Astrocyte of the spinal cord (primary cell): Measurements from ENCODE around the gene ACSM6.
"Not testable (repeated sequence)": the region's sequence is repeated elsewhere in the genome, so short reads cannot be mapped to it uniquely, and the experiment has no call there.

Experiments
- DNase-seq: peaks from one replicate; pipeline ENCODE4 v3.0.0; 2011; ENCODE audit warnings: low read depth, low spot score
- H3K4me3 ChIP-seq: 2 replicates; pipeline ENCODE4 v1.5.1; 2011; ENCODE audit warnings: low read depth, mild to moderate bottlenecking, low read length, moderate library complexity
- in situ Hi-C: cut with HindIII; loops from 2 replicates; pipeline ENCODE4 v1.10.0; 2017; ENCODE audit warnings: low sequenced_read_pairs
- TF ChIP-seq, protein P1 (sequence below): IDR thresholded peaks from 2 replicates; pipeline ENCODE4 v1.5.1; 2012; ENCODE audit warnings: low read depth, mild to moderate bottlenecking, low read length, inconsistent platforms

The ACSM6 gene

DNA sequence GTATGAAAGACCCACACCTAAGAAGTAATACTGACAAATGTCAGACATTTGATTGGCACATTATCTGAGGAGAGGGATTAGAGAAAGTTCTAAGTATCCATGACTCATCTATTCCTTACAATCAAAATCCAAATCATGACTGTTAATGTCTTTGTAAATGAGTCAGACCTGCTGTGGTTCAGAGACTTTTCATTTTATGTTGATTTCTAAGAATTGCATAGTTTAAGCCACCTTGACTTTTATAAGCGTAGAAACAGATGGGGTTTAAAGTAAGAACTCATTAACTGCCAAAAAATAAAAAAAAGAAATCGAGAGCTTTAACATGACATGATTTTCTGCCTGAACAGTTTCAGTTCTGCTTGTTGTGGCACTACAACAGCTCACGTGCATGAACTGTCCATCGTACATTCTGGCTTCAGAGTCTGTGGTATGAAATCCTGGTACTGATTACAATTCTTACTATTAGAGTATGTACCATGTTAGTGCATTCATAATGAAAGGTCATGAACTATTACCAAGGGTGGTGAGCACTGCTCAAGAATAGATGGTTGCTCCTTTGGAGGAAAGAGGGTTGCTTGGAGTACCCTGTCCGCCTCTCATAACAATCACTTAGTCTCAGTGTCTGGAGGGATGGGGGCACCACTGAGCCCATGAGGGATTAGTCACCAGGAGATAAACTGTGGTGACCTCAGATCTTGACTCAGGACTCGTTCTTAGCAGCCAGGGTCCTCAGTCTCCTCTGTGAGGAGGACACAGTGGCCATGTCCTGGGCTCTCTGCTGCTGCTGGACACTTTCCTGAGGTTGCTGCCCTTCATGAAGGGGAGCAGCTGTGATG lies 42.2 kb downstream of the ACSM6 start:
- TF ChIP-seq, protein P1, sequence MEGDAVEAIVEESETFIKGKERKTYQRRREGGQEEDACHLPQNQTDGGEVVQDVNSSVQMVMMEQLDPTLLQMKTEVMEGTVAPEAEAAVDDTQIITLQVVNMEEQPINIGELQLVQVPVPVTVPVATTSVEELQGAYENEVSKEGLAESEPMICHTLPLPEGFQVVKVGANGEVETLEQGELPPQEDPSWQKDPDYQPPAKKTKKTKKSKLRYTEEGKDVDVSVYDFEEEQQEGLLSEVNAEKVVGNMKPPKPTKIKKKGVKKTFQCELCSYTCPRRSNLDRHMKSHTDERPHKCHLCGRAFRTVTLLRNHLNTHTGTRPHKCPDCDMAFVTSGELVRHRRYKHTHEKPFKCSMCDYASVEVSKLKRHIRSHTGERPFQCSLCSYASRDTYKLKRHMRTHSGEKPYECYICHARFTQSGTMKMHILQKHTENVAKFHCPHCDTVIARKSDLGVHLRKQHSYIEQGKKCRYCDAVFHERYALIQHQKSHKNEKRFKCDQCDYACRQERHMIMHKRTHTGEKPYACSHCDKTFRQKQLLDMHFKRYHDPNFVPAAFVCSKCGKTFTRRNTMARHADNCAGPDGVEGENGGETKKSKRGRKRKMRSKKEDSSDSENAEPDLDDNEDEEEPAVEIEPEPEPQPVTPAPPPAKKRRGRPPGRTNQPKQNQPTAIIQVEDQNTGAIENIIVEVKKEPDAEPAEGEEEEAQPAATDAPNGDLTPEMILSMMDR, result peak; percentile 0
- DNase-seq, result peak; percentile 81
- H3K4me3 ChIP-seq, result no peak overlapping the region
- in situ Hi-C loops, result no loop called here

DNA sequence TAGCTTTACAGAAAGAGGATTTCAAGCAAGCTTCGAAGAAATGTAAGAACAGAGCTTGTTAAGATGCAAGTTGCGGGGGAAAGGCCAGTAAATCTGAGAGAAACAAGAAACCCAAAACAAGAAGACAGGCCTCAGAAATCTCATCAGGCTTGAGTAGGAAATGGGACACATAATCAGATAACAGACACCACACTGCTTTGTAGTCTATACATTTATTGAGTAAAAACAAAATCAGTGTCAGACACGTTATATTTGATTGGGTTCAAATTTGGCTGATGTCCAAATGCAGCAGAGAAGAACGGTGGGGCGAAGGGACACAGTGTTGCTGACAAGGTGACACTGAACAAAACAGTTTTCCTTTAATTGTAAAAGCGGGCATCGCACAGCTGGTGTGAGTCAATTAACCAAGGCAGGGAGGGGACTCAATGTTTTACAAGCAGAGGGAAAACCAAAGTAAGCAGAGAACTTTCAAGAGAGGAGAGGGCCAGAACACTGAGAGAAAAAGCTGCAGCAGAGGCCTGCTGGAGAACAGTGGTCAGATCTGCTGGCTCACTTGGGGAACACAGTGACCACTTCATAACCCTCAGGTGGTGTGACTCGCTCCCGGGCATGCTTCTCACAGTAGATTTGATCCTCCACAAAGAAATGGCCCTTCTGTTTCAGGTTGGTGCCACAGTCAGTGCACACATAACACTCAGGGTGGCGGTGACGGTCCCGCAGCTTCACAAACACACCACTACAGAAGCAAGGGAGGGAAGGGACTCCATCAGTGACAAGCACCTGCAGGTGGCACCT lies 43.5 kb downstream of the ACSM6 start:
- in situ Hi-C loops, result no loop called here
- no peak overlapping the region for H3K4me3 ChIP-seq
- TF ChIP-seq, protein P1, result no peak
- DNase-seq, result peak; percentile 39

DNA sequence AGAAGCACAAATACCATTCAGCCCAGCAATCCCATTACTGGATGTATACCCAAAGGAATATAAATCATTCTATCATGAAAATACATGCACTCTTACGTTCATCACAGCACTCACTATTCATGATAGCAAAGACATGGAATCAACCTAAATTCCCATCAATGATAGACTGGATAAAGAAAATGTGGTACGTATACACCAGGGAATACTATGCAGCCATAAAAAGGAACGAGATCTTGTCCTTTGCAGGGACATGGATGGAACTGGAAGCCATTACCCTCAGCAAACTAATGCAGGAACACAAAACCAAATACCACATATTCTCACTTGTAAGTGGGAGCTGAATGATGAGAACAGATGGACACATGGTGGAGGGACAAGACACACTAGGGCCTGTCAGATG lies 46.1 kb downstream of the ACSM6 start:
- H3K4me3 ChIP-seq, DNase-seq, in situ Hi-C loops: not testable (repeated sequence)

DNA sequence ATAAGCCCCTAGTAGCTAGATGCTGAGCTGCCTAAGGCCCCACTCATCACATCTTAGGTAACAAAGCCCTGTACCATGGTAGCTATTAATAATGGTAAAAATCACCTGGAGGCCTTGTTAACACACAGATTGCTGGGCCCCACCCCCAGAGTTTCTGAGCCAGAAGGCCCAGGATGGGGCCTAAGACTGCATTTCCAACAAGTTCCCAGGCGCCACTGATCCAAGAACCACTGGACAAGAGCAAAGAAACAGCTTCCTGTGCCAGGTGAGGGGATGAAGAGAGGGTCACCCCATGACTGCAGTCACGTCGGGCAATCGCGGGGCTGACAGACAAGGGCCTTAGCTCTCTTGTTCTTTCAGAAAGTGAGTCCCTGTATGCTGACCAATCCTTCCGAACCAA lies 46.8 kb downstream of the ACSM6 start:
- TF ChIP-seq, protein P1, result no peak
- H3K4me3 ChIP-seq, result no peak overlapping the region
- in situ Hi-C loops, result no loop called here
- no peak for DNase-seq

DNA sequence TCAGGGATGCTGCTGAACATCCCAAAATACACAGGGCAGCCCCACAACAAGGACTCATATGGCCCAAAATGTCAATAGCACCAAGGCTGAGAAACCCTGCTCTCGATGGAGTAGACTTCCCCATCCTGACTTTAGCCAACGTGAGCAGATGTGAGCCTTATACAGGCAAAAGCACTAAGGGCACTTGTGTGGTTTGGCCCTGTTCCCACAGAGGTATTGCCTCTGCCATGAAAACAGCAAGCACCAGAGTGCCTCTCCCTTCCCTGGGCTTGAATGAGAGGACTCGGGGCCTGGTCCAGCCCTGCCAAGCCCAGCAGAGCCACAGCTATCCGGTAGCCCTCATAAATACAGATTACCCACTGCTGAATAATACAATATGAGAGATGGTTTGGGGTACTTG lies 47.5 kb downstream of the ACSM6 start:
- no peak for DNase-seq
- in situ Hi-C loops, result no loop called here
- TF ChIP-seq, protein P1, result no peak
- no peak overlapping the region for H3K4me3 ChIP-seq

DNA sequence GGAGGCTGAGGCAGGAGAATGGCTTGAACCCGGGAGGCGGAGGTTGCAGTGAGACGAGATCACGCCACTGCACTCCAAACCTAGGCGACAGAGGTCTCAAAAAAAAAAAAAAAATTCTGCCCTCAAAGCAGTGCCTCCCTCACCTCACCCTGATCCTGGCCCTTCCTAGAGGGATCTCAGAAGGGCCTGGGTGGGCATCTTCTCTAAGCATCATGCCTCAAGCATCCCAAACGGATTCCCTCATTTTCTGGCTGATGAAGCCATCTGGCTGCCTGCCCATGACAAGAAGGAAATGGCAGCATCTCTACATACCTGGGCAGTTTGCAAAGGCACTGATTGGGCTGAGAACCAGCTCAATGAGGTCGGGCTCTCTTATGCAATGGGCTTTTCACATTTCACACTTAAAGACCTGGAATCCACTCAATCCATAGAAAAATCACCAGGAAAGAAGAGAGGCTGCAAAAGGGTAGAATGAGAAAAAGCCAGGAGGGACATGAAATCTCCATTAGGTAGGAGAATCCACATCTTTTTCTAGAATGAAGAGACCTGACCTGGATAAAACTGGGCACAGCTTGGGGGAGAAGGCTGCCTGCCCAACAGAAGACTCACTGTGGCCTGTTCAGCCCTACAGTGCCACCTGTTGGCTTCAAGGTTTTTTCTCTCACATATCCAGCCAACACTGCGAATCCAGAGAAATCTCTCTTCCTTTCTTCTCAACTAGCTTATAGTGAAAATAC lies 48.7 kb downstream of the ACSM6 start:
- in situ Hi-C loops, result no loop called here
- H3K4me3 ChIP-seq, result no peak overlapping the region
- peak; percentile 67 for DNase-seq
- TF ChIP-seq, protein P1, result peak; percentile 70
